DLD1 (cell line): ENCODE measurements around the gene SERPING1.

Source experiments
- in situ Hi-C: cut with HindIII; loops from 2 replicates; pipeline ENCODE4 v1.10.0; 2017; ENCODE audit warnings: low sequenced_read_pairs

The SERPING1 gene

GRCh38 chr11:57635246-57635645 is 37.8 kb downstream of the SERPING1 start:
- in situ Hi-C loops, result loop anchor here (10.0 to 25.0 kb wide), 2 partner anchors 100 to 298 kb away; partner anchors contain the start of genes P2RX3, SMTNL1, SSRP1 and TIMM10

DNA sequence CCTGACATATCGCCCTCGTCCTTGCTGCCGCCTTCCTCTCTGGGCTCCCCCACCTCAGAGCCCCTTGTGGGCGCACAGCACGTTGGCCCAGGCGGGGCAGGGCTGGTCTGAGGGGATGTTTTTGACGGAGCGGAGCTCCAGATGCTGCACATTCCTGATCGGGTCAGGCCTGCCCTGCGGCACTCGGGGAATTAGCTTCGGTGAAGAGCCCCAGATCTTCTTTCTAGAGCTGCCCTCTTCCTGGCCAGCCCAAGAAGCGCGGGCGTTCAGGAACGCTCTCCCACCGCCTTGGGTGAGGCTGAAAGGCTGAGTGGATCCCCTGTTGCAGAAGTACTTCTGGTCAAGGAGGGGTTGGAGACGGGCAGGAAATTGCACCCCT is 40.1 kb downstream of the SERPING1 start:
- in situ Hi-C loops, result loop anchor here (10.0 to 25.0 kb wide), 2 partner anchors 103 to 300 kb away; partner anchors contain the start of genes P2RX3, SMTNL1, SSRP1 and TIMM10

DNA sequence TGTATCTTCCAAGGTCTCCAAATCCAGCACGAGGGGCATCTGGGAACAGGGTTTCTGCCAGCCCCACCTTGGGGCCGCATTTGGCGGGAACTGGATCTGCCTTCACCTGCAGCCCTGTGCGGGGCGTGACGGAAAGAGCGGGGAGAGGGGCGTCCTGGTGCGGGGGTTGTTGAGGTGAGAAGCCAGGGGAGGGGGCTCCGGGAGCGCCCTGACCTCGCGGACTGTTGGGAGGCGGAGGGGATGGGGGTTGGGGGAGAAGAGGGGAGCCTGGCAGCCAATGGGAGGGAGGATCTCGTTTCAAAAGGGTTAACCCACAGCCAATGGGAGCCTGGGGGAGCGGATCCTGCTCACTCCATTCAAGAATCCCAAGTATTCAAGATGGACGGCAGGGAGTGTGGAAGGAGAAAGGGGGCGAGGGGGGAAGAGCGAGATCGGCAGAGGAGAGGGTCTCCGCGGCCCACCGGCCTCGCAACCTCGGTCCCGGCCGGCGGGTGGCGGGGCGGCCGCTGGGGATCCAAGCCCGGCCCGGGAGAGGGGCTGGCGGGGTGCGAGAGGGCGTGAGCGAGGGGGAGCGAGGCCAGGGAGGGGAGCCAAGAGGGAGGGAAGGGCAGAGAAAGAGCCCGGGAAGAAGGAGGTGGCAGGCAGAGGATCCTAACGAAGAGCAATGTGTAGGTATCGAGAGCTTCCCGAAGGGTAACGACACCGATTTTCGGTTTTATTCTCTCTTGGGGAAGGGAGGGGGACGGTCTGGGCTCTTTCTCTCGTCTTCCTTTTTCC is 40.7 kb downstream of the SERPING1 start:
- in situ Hi-C loops, result loop anchor here (10.0 to 25.0 kb wide), 2 partner anchors 103 to 301 kb away; partner anchors contain the start of genes P2RX3, SMTNL1, SSRP1 and TIMM10

DNA sequence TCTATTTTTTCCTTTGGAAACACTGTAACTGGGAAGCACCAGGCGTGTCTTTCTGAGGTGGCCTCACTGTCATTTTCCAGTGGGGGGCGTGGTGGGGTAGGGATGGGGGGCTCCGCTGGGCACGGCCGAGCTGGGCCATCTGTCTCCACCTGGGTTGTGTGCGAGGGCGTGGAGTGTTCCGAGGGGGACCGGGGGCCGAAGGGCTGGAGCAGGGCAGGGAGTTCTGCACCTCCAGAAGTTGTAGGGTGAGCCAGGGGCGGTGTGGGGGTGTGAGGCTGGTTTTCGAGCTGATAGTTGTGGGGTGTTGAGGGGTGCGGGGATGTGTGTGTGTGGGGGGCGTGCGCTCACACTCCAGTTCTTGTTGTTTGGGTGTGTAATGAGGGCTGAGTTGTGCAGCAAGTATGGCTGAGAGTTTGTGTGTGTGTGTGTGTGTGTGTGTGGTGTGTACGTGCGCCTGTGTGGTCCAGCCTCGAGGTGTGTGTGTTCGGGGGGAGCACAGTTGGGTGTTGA is 41.4 kb downstream of the SERPING1 start:
- in situ Hi-C loops, result loop anchor here (10.0 to 25.0 kb wide), 2 partner anchors 104 to 302 kb away; partner anchors contain the start of genes P2RX3, SMTNL1, SSRP1 and TIMM10

GRCh38 chr11:57639321-57640067 is 42.0 kb downstream of the SERPING1 start:
- in situ Hi-C loops, result loop anchor here (10.0 to 25.0 kb wide), 2 partner anchors 105 to 302 kb away; partner anchors contain the start of genes P2RX3, SMTNL1, SSRP1 and TIMM10

DNA sequence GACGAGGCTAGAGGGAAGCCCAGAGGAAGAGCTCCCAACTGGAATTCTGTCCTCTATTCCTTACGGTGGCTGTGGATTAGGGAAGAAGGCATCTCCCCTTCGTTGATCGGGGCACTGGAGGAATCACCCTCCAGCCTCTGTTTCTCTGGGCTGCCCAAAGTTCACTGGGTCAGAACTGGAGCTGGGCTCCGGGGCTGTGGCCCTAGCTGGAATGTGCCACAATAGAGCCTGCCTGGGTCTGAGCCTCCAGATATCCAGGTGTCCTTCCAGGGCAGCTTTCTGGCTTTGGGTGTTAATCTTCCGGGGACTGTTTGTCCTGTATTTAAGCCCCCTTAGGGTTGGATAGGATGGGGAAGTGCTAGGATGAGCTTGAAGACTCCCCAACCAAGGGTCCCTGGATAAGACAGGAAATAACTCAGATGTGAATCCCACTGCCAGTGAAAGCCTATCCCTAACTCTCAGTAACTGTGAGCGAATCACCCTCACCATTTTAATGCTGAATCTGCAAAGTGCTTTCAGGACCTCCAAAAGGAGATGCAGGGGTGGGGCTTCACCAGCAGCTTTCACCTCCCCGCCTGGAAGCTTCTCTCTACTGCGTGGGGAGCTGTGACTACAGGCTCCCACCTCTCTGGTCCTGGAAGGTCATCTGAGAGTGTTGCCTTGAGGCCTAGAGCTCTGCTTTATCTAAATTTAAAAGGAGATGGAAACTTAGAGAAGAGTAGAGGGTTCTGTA is 42.7 kb downstream of the SERPING1 start:
- in situ Hi-C loops, result loop anchor here (25.0 kb wide), 1 partner anchor 303 kb away; the partner anchor contains the start of genes P2RX3 and SSRP1

- in situ Hi-C loops, result loop anchor here (25.0 kb wide), 1 partner anchor 304 kb away; the partner anchor contains the start of genes P2RX3 and SSRP1
Measured at GRCh38 chr11:57641011-57641807, 43.7 kb downstream of the SERPING1 start.

DNA sequence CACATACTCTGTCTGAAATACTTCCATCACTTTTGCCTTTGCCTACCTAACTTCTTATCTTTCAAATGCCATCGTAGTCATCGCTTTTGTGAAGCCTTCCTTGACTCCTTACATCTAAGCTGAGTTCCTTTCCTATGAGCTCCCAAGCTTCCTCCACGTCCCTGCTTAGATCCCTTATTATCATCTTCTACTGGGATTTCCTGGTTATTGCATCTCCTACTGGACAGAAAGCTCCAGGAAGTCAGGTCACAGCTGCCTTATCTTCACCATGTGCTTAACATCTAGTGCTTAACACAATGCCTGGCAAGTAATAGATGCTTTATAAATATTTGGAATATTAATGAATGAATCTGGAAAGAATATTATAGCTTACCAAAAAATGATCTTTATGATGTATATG is 46.3 kb downstream of the SERPING1 start:
- in situ Hi-C loops, result loop anchor here (25.0 kb wide), 1 partner anchor 307 kb away; the partner anchor contains the start of genes P2RX3 and SSRP1

GRCh38 chr11:57644748-57645688 is 47.5 kb downstream of the SERPING1 start:
- in situ Hi-C loops, result loop anchor here (25.0 kb wide), 1 partner anchor 308 kb away; the partner anchor contains the start of genes P2RX3 and SSRP1

GRCh38 chr11:57645689-57646085 is 48.2 kb downstream of the SERPING1 start:
- in situ Hi-C loops, result loop anchor here (25.0 kb wide), 1 partner anchor 308 kb away; the partner anchor contains the start of genes P2RX3 and SSRP1

DNA sequence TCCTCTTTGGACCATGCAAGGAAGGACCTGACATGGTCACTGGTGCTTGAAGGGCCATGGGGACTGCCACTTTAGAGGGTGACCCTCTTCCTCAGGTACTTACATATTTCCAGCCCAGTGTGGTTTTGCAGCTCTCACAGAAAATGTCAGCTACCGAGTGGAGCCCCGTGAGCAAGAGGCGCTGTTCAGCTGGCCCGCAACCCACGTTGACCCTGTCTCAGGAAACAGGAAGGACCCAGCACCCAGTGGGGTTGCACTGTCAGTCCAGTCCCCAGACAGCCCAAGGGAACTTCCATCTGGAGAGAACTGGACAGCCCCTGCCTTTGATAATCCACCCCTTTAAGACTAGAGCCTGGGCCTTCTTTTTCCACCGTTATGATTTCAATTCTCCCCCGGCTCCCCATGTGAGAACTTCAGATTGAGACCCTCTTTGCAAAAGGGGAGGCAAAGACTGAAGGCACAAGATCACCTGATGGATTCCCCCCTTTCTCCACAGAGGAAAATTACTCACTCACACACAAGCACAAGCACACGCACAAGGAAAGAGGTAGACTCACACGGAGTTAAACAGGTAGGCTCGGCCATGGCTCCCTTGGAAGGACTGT is 48.8 kb downstream of the SERPING1 start:
- in situ Hi-C loops, result loop anchor here (25.0 kb wide), 1 partner anchor 309 kb away; the partner anchor contains the start of genes P2RX3 and SSRP1

DNA sequence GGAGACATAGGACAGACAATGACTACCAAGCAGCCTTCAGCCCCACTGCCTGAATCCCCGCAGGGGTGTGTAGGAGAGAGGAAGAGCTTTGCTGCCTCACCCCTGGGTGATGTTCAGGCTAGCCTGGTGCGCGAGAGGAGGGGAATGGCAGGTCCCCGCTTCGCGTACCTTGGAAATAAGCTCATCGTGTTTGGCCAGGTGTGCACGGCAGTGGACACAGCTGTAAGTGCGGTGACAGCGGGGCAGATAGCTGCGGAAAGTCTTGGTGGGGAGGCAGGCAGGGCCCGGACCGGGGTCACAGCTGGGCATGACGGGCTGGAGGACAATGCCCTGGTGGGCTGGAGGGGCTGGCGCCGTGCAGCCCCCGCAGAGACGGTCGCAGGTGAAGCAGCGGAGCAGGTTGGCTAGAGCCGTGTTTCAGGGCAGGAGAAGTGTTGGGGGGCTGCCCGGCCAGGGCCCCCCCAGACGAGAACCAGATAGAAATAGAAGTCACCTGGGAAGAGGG is 49.4 kb downstream of the SERPING1 start:
- in situ Hi-C loops, result loop anchor here (25.0 kb wide), 1 partner anchor 310 kb away; the partner anchor contains the start of genes P2RX3 and SSRP1

GRCh38 chr11:57647372-57647771 is 49.9 kb downstream of the SERPING1 start:
- in situ Hi-C loops, result loop anchor here (25.0 kb wide), 1 partner anchor 310 kb away; the partner anchor contains the start of genes P2RX3 and SSRP1

DNA sequence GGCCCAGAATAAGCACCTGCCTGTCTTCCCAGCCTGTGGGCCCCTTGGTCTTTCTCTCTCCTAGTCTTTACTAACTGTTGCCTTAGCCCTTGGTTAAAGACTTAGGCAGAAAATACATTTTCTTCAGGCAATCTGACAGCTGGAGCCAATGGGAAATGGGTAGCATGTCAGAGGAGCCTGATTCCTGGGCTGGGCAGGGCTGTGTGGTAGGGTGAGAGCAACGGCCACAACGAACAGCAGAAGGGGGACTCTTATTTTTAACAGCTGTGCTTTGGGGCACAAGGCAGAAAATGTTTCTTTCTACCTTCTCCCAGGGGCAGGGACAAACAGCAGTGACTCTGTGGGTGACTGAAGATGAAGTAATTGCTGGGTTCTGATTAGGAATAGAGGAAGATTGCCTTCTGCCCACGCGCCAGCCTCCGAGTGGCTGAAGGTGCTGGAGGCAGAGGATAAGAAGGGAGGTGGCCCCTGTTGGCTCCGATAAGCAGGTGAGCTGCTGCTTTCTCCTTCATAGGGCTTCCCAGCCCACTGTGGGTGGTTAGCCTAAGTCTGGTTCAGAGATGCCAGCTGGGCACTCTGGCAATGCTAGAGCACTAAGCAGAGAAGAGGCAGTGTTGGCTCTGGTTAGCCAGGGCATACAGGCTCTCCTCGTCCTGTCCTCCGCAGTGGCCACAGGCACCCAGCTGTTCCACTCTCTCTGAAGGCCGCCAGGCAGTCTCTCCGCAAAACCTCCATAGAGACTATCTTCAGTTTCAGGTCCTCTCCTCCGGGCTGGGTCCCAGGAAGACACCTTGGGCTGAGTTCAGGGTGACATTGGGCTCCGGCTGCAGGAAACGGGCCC is 50.7 kb downstream of the SERPING1 start:
- in situ Hi-C loops, result loop anchor here (25.0 kb wide), 1 partner anchor 311 kb away; the partner anchor contains the start of genes P2RX3 and SSRP1

GRCh38 chr11:57648801-57649735 is 51.6 kb downstream of the SERPING1 start:
- in situ Hi-C loops, result loop anchor here (25.0 kb wide), 1 partner anchor 312 kb away; the partner anchor contains the start of genes P2RX3 and SSRP1
